ENCODE data around the gene MYRFL.

MYRFL gene

GRCh38 chr12:69835081-69835480, 10.1 kb downstream of the MYRFL start:
- no peak overlapping the region for H2BK120ac ChIP-seq (ENCODE audit: low read depth, low read length)

GRCh38 chr12:69836015-69836414, 11.0 kb downstream of the MYRFL start:
- 89% methylated on average over 12 of the region's 13 CpGs for WGBS
- no peak overlapping the region for H4K8ac ChIP-seq (ENCODE audit: low read length)
- H2BK15ac ChIP-seq (ENCODE audit: low read depth, poor library complexity, severe bottlenecking), result no peak overlapping the region
- H3K27me3 ChIP-seq (ENCODE audit: control insufficient read depth in 1 of 2, insufficient read depth in 1 of 2, low read length in 2 of 2), result no peaks in the 10 kb centered on the region
- H3K9me3 ChIP-seq (ENCODE audit: control insufficient read depth, low read length), result no peaks in the 10 kb centered on the region
- no peak overlapping the region for H3K27ac ChIP-seq (ENCODE audit: low read length, poor library complexity, severe bottlenecking)
- H2BK5ac ChIP-seq (ENCODE audit: low read depth, low read length, poor library complexity, severe bottlenecking), result no peak overlapping the region
- H3K36me3 ChIP-seq (ENCODE audit: control insufficient read depth in 1 of 2, insufficient read depth in 2 of 2, low read depth in 1 of 2, low read length in 2 of 2), result no peaks in the 10 kb centered on the region
- H3K4me3 ChIP-seq (ENCODE audit: insufficient read depth in 1 of 2, low read depth in 1 of 2, low read length in 2 of 2), result no peak overlapping the region
- no peak overlapping the region for H3K4ac ChIP-seq (ENCODE audit: low read depth in 1 of 2, low read length in 2 of 2)
- H2BK120ac ChIP-seq (ENCODE audit: low read depth, low read length), result no peak overlapping the region
- H3K4me2 ChIP-seq (ENCODE audit: low read length, poor library complexity, severe bottlenecking), result no peak overlapping the region
- H3K14ac ChIP-seq (ENCODE audit: low read length in 2 of 2), result no peak overlapping the region
- H3K79me1 ChIP-seq (replicated peaks; ENCODE audit: low read length, poor library complexity, severe bottlenecking), result no peaks in the 10 kb centered on the region
- no peak overlapping the region for H3K23ac ChIP-seq (ENCODE audit: low read length in 2 of 2)
- no peak overlapping the region for H3K9ac ChIP-seq (ENCODE audit: low read length)
- H2BK12ac ChIP-seq (ENCODE audit: low read length in 2 of 2), result no peak overlapping the region
- no peak overlapping the region for H2AFZ ChIP-seq (ENCODE audit: low read depth, low read length)
- H3K4me1 ChIP-seq (ENCODE audit: control insufficient read depth, insufficient read depth, low read depth, low read length), result peaks cover 3% of the 10 kb centered on the region
- no peak overlapping the region for H3K18ac ChIP-seq (ENCODE audit: low read depth in 1 of 2, low read length in 2 of 2)
- H2AK5ac ChIP-seq (ENCODE audit: low read length, severe bottlenecking), result peak overlapping the region; percentile 8
- DNase-seq, result no peak
- no peak overlapping the region for H4K91ac ChIP-seq (ENCODE audit: low read length)

More at GRCh38 chr12:69835081-69835480, 10.1 kb downstream of the MYRFL start:
- Histone ChIP-seq H3K4ac (ENCODE audit: low read depth in 1 of 2, low read length in 2 of 2) (no peak overlapping the region), H3K4me2 (ENCODE audit: low read length, poor library complexity, severe bottlenecking) (no peak overlapping the region), H3K4me1 (ENCODE audit: control insufficient read depth, insufficient read depth, low read depth, low read length) (peaks cover 3% of the 10 kb centered on the region), H3K18ac (ENCODE audit: low read depth in 1 of 2, low read length in 2 of 2) (no peak overlapping the region), H2AK5ac (ENCODE audit: low read length, severe bottlenecking) (no peak overlapping the region), H2BK12ac (ENCODE audit: low read length in 2 of 2) (no peak overlapping the region), H4K91ac (ENCODE audit: low read length) (no peak overlapping the region), H3K14ac (ENCODE audit: low read length in 2 of 2) (no peak overlapping the region), H3K9me3 (ENCODE audit: control insufficient read depth, low read length) (no peaks in the 10 kb centered on the region), H3K23ac (ENCODE audit: low read length in 2 of 2) (no peak overlapping the region), H2AFZ (ENCODE audit: low read depth, low read length) (no peak overlapping the region), H3K27ac (ENCODE audit: low read length, poor library complexity, severe bottlenecking) (peak overlapping the region; percentile 16), H3K9ac (ENCODE audit: low read length) (no peak overlapping the region), H2BK15ac (ENCODE audit: low read depth, poor library complexity, severe bottlenecking) (no peak overlapping the region), H3K4me3 (ENCODE audit: insufficient read depth in 1 of 2, low read depth in 1 of 2, low read length in 2 of 2) (no peak overlapping the region), H3K27me3 (ENCODE audit: control insufficient read depth in 1 of 2, insufficient read depth in 1 of 2, low read length in 2 of 2) (no peaks in the 10 kb centered on the region), H3K79me1 (replicated peaks; ENCODE audit: low read length, poor library complexity, severe bottlenecking) (no peaks in the 10 kb centered on the region), H4K8ac (ENCODE audit: low read length) (no peak overlapping the region), H2BK5ac (ENCODE audit: low read depth, low read length, poor library complexity, severe bottlenecking) (no peak overlapping the region), H3K36me3 (ENCODE audit: control insufficient read depth in 1 of 2, insufficient read depth in 2 of 2, low read depth in 1 of 2, low read length in 2 of 2) (no peaks in the 10 kb centered on the region)
- 100% methylated on average over 2 of the region's 3 CpGs for WGBS
- DNase-seq, result no peak

- Histone ChIP-seq H3K27me3 (ENCODE audit: control insufficient read depth in 1 of 2, insufficient read depth in 1 of 2, low read length in 2 of 2) (no peaks in the 10 kb centered on the region), H2BK120ac (ENCODE audit: low read depth, low read length) (no peak overlapping the region), H3K23ac (ENCODE audit: low read length in 2 of 2) (no peak overlapping the region), H3K4me2 (ENCODE audit: low read length, poor library complexity, severe bottlenecking) (no peak overlapping the region), H3K79me1 (replicated peaks; ENCODE audit: low read length, poor library complexity, severe bottlenecking) (no peaks in the 10 kb centered on the region), H4K8ac (ENCODE audit: low read length) (no peak overlapping the region), H4K91ac (ENCODE audit: low read length) (no peak overlapping the region), H3K36me3 (ENCODE audit: control insufficient read depth in 1 of 2, insufficient read depth in 2 of 2, low read depth in 1 of 2, low read length in 2 of 2) (no peaks in the 10 kb centered on the region), H3K9me3 (ENCODE audit: control insufficient read depth, low read length) (no peaks in the 10 kb centered on the region), H3K4me3 (ENCODE audit: insufficient read depth in 1 of 2, low read depth in 1 of 2, low read length in 2 of 2) (no peak overlapping the region), H3K9ac (ENCODE audit: low read length) (no peak overlapping the region), H3K4ac (ENCODE audit: low read depth in 1 of 2, low read length in 2 of 2) (no peak overlapping the region), H2BK15ac (ENCODE audit: low read depth, poor library complexity, severe bottlenecking) (no peak overlapping the region), H2AFZ (ENCODE audit: low read depth, low read length) (no peak overlapping the region), H2AK5ac (ENCODE audit: low read length, severe bottlenecking) (peak overlapping the region; percentile 22), H3K18ac (ENCODE audit: low read depth in 1 of 2, low read length in 2 of 2) (no peak overlapping the region), H3K4me1 (ENCODE audit: control insufficient read depth, insufficient read depth, low read depth, low read length) (peaks cover 3% of the 10 kb centered on the region), H2BK5ac (ENCODE audit: low read depth, low read length, poor library complexity, severe bottlenecking) (no peak overlapping the region), H3K27ac (ENCODE audit: low read length, poor library complexity, severe bottlenecking) (no peak overlapping the region), H3K14ac (ENCODE audit: low read length in 2 of 2) (no peak overlapping the region), H2BK12ac (ENCODE audit: low read length in 2 of 2) (no peak overlapping the region)
- WGBS, result 96% methylated on average over 3 of the region's 4 CpGs
- DNase-seq, result no peak
Observed at GRCh38 chr12:69837191-69837590, 12.2 kb downstream of the MYRFL start.

- Histone ChIP-seq H2AFZ (ENCODE audit: low read depth, low read length) (no peak overlapping the region), H3K9me3 (ENCODE audit: control insufficient read depth, low read length) (no peaks in the 10 kb centered on the region)
- 91% methylated on average over 4 of the region's 4 CpGs for whole genome bisulfite sequencing
Observed at GRCh38 chr12:69837657-69838415, 12.8 kb downstream of the MYRFL start.

More at GRCh38 chr12:69837657-69838415, 12.8 kb downstream of the MYRFL start:
- Histone ChIP-seq H2AK5ac (ENCODE audit: low read length, severe bottlenecking) (no peak overlapping the region), H3K4ac (ENCODE audit: low read depth in 1 of 2, low read length in 2 of 2) (no peak overlapping the region), H3K4me3 (ENCODE audit: insufficient read depth in 1 of 2, low read depth in 1 of 2, low read length in 2 of 2) (no peak overlapping the region), H3K4me2 (ENCODE audit: low read length, poor library complexity, severe bottlenecking) (no peak overlapping the region), H2BK120ac (ENCODE audit: low read depth, low read length) (no peak overlapping the region), H2BK15ac (ENCODE audit: low read depth, poor library complexity, severe bottlenecking) (no peak overlapping the region), H3K4me1 (ENCODE audit: control insufficient read depth, insufficient read depth, low read depth, low read length) (peaks cover 3% of the 10 kb centered on the region), H4K91ac (ENCODE audit: low read length) (no peak overlapping the region), H3K23ac (ENCODE audit: low read length in 2 of 2) (no peak overlapping the region), H3K18ac (ENCODE audit: low read depth in 1 of 2, low read length in 2 of 2) (no peak overlapping the region), H2BK12ac (ENCODE audit: low read length in 2 of 2) (no peak overlapping the region), H3K36me3 (ENCODE audit: control insufficient read depth in 1 of 2, insufficient read depth in 2 of 2, low read depth in 1 of 2, low read length in 2 of 2) (no peaks in the 10 kb centered on the region), H3K27me3 (ENCODE audit: control insufficient read depth in 1 of 2, insufficient read depth in 1 of 2, low read length in 2 of 2) (no peaks in the 10 kb centered on the region), H4K8ac (ENCODE audit: low read length) (no peak overlapping the region), H3K79me1 (replicated peaks; ENCODE audit: low read length, poor library complexity, severe bottlenecking) (no peaks in the 10 kb centered on the region), H3K9ac (ENCODE audit: low read length) (no peak overlapping the region), H2BK5ac (ENCODE audit: low read depth, low read length, poor library complexity, severe bottlenecking) (no peak overlapping the region), H3K27ac (ENCODE audit: low read length, poor library complexity, severe bottlenecking) (no peak overlapping the region), H3K14ac (ENCODE audit: low read length in 2 of 2) (no peak overlapping the region)
- no peak for DNase-seq
